Tibial nerve (tissue), 4 donors: ENCODE measurements around the gene GPR142. TPM values are rescaled to one million over a fixed set of nuclear protein-coding genes. Genes with fewer than 3 reads are reported as not detected.

Experiments
- DNase-seq, 2 donors: peaks; one replicate each; pipeline ENCODE4 v3.0.0-alpha.2; 2019; ENCODE audit warnings: low spot score in 2 of 2
- H3K27ac ChIP-seq, 4 donors: fragments of 200-600 bp; sonication (generic) in 3 of 4; one replicate each; pipeline ENCODE4 v1.5.1; 2017 to 2019; ENCODE audit warnings: mild to moderate bottlenecking in 1 of 4
- H3K27me3 ChIP-seq, 2 donors: fragments of 200-600 bp; sonication (generic) in 1 of 2; one replicate each; pipeline versions ENCODE4 v1.5.1 to v1.6.0; 2017 to 2019
- H3K36me3 ChIP-seq, 3 donors: fragments of 200-600 bp; sonication (generic); one replicate each; pipeline ENCODE4 v1.5.1; 2018 to 2019
- H3K4me1 ChIP-seq, 4 donors: fragments of 200-600 bp; sonication (generic) in 3 of 4; one replicate each; pipeline ENCODE4 v1.5.1; 2017 to 2019
- H3K4me3 ChIP-seq, 4 donors: fragments of 200-600 bp; sonication (generic) in 3 of 4; one replicate each; pipeline ENCODE4 v1.5.1; 2017 to 2019; ENCODE audit warnings: mild to moderate bottlenecking in 1 of 4, moderate library complexity in 1 of 4
- H3K9me3 ChIP-seq, 4 donors: fragments of 200-600 bp; sonication (generic) in 3 of 4; one replicate each; pipeline ENCODE4 v1.5.1; 2017 to 2019
- CTCF ChIP-seq, 5 experiments: fragments of 200-600 bp in 3 of 5; fragments of 450-650 bp in 2 of 5; sonication (generic) in 3 of 5; IDR thresholded peaks; one replicate each; pipeline ENCODE4 v1.5.1; 2016 to 2019; ENCODE audit warnings: antibody characterized with exemption in 5 of 5, mild to moderate bottlenecking in 3 of 5, moderate library complexity in 2 of 5
- EP300 ChIP-seq, 2 donors: sonication (generic); formaldehyde crosslinking; IDR thresholded peaks; one replicate each; pipeline ENCODE4 v1.6.1; 2017; ENCODE audit warnings: antibody characterized with exemption in 2 of 2, mild to moderate bottlenecking in 1 of 2
- POLR2A ChIP-seq, 2 donors: fragments of 450-650 bp; IDR thresholded peaks; one replicate each; pipeline ENCODE4 v1.6.1; 2017; ENCODE audit warnings: antibody characterized with exemption in 2 of 2, mild to moderate bottlenecking in 2 of 2, moderate library complexity in 2 of 2
- WGBS, 2 donors: methylation state at CpG; one replicate each; pipeline ENCODE4 v1.1.5; 2018; 5-methylcytosine and 5-hydroxymethylcytosine counted together
- total RNA-seq, 4 donors: library from RNA; depleted of rRNA; stranded (reverse); fragments of >200 nt; gene quantifications; one replicate each; pipeline ENCODE4 v1.1.0, GENCODE V29; 2016

The GPR142 gene
- total RNA-seq, 4 donors from 2014 or later, result 0.59 to 2.8 TPM; not detected in 2

- Histone ChIP-seq H3K36me3 (no peaks in the 10 kb centered on the region), H3K27me3 (no peaks in the 10 kb centered on the region), H3K4me1 (no peaks in the 10 kb centered on the region), H3K27ac (no peak overlapping the region), H3K9me3 (no peaks in the 10 kb centered on the region), H3K4me3 (no peak overlapping the region)
- TF ChIP-seq EP300 (IDR thresholded peaks at IDR 0.05) (no peak), POLR2A (IDR thresholded peaks at IDR 0.05) (no peak), CTCF (IDR thresholded peaks at IDR 0.05) (no peak)
- 87 to 90% methylated on average over 8 of the region's 8 CpGs for WGBS, 2 donors
- no peak for DNase-seq
Measured at GRCh38 chr17:74412581-74412980, 45.3 kb downstream of the GPR142 start.

- no peak for DNase-seq
- 70 to 75% methylated on average over 7 of the region's 7 CpGs for WGBS, 2 donors
- TF ChIP-seq EP300 (IDR thresholded peaks at IDR 0.05) (no peak), CTCF (IDR thresholded peaks at IDR 0.05) (no peak), POLR2A (IDR thresholded peaks at IDR 0.05) (no peak)
- H3K27ac ChIP-seq, result no peak overlapping the region
- no peaks in the 10 kb centered on the region for H3K27me3 ChIP-seq
- no peaks in the 10 kb centered on the region for H3K4me1 ChIP-seq
- no peak overlapping the region for H3K4me3 ChIP-seq
- H3K9me3 ChIP-seq, result no peaks in the 10 kb centered on the region
- H3K36me3 ChIP-seq, result no peaks in the 10 kb centered on the region
Measured at GRCh38 chr17:74413491-74413890, 46.2 kb downstream of the GPR142 start.

GRCh38 chr17:74414510-74414909, 47.2 kb downstream of the GPR142 start:
- Histone ChIP-seq H3K9me3 (no peaks in the 10 kb centered on the region), H3K4me1 (no peaks in the 10 kb centered on the region), H3K36me3 (no peaks in the 10 kb centered on the region), H3K4me3 (no peak overlapping the region), H3K27me3 (no peaks in the 10 kb centered on the region), H3K27ac (no peak overlapping the region)
- DNase-seq, result no peak
- TF ChIP-seq EP300 (IDR thresholded peaks at IDR 0.05), result no peak
- TF ChIP-seq POLR2A (IDR thresholded peaks at IDR 0.05), result no peak
- TF ChIP-seq CTCF (IDR thresholded peaks at IDR 0.05), result no peak
- 93 to 94% methylated on average over 3 of the region's 3 CpGs for WGBS, 2 donors

- Histone ChIP-seq H3K4me1 (no peaks in the 10 kb centered on the region), H3K9me3 (no peaks in the 10 kb centered on the region), H3K27ac (no peak overlapping the region), H3K27me3 (no peaks in the 10 kb centered on the region), H3K36me3 (no peaks in the 10 kb centered on the region), H3K4me3 (no peak overlapping the region)
- no peak for DNase-seq
- 90% methylated on average over 13 of the region's 13 CpGs for WGBS, 2 donors
- TF ChIP-seq EP300 (IDR thresholded peaks at IDR 0.05), result no peak
- no peak for TF ChIP-seq CTCF (IDR thresholded peaks at IDR 0.05)
- no peak for TF ChIP-seq POLR2A (IDR thresholded peaks at IDR 0.05)
Measured at GRCh38 chr17:74415608-74416396, 48.5 kb downstream of the GPR142 start.

- H3K36me3 ChIP-seq, result no peaks in the 10 kb centered on the region
- H3K9me3 ChIP-seq, result no peaks in the 10 kb centered on the region
- H3K4me3 ChIP-seq, result no peak overlapping the region
- peaks cover 0 to 6% of the 10 kb centered on the region in 2 donors for H3K27me3 ChIP-seq
- DNase-seq, result no peak
- WGBS, 2 donors, result 67 to 69% methylated on average over 12 of the region's 12 CpGs
- no peaks in the 10 kb centered on the region for H3K4me1 ChIP-seq
- peak overlapping the region in 1 of 4 donors; percentile 30 for H3K27ac ChIP-seq
- TF ChIP-seq CTCF (IDR thresholded peaks at IDR 0.05) (no peak), EP300 (IDR thresholded peaks at IDR 0.05) (no peak), POLR2A (IDR thresholded peaks at IDR 0.05) (no peak)
Measured at GRCh38 chr17:74417178-74418045, 50.1 kb downstream of the GPR142 start.
